OCI-LY1 (cell line): ENCODE results near the gene SLC15A1.

ENCODE experiments used
- EZH2 ChIP-seq: fragments of 200-600 bp; sonication (generic), shearing (Covaris generic); IDR thresholded peaks from 2 replicates; pipeline ENCODE4 v1.8.0; 2017; ENCODE audit warnings: borderline replicate concordance, mixed run types, mild to moderate bottlenecking, antibody characterized with exemption, low read length, moderate library complexity, mixed read lengths
- TF ChIP-seq, protein P1 (sequence below): fragments of 200-600 bp; sonication (generic), shearing (Covaris generic); IDR thresholded peaks from 2 replicates; pipeline ENCODE4 v1.5.1; 2017; ENCODE audit warnings: mild to moderate bottlenecking, antibody characterized with exemption, low read length, moderate library complexity, mixed read lengths

DNA sequence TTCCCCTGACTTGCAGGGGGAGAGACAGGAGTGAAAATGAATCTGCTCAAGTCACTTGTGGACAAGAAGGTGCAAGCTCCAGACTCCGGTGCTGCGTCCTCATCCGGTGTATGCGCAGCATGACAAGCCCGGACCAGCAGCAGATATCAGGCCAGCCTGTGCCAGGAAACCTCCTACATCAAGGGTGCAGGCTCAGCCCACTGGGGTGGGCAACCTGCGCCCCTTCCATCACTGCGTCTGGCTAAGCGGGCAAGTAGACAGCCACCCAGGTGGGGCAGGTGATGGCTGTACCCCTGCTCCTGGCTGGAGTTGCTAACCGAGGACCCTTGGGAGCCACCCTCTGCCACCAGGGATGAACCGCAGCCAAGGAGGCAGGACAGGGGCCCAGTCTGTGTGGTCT, 32.9 kb upstream of the SLC15A1 start:
- TF ChIP-seq, protein P1, sequence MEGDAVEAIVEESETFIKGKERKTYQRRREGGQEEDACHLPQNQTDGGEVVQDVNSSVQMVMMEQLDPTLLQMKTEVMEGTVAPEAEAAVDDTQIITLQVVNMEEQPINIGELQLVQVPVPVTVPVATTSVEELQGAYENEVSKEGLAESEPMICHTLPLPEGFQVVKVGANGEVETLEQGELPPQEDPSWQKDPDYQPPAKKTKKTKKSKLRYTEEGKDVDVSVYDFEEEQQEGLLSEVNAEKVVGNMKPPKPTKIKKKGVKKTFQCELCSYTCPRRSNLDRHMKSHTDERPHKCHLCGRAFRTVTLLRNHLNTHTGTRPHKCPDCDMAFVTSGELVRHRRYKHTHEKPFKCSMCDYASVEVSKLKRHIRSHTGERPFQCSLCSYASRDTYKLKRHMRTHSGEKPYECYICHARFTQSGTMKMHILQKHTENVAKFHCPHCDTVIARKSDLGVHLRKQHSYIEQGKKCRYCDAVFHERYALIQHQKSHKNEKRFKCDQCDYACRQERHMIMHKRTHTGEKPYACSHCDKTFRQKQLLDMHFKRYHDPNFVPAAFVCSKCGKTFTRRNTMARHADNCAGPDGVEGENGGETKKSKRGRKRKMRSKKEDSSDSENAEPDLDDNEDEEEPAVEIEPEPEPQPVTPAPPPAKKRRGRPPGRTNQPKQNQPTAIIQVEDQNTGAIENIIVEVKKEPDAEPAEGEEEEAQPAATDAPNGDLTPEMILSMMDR, result no peak
- no peak for TF ChIP-seq EZH2
